Thyroid gland (tissue), 4 donors: ENCODE results near the gene SPOCK1. TPM values are rescaled to one million over a fixed set of nuclear protein-coding genes. Genes with fewer than 3 reads are reported as not detected.
"Not testable (repeated sequence)": the region's sequence is repeated elsewhere in the genome, so short reads cannot be mapped to it uniquely, and the experiment has no call there.

Experiments
- DNase-seq, 2 donors: peaks; one replicate each; pipeline ENCODE4 v3.0.0-alpha.2; 2019
- H3K27ac ChIP-seq, 3 donors: fragments of 200-600 bp; sonication (generic); 1 replicate in 2 of 3; 2 replicates in 1 of 3; pipeline ENCODE4 v1.5.1; 2016 to 2019; ENCODE audit warnings: mild to moderate bottlenecking in 1 of 3, moderate library complexity in 1 of 3
- H3K27me3 ChIP-seq: fragments of 200-600 bp; sonication (generic); one replicate; pipeline ENCODE4 v1.5.1; 2019
- H3K36me3 ChIP-seq, 2 donors: fragments of 200-600 bp; sonication (generic); one replicate each; pipeline ENCODE4 v1.5.1; 2016 to 2019
- H3K4me1 ChIP-seq, 2 donors: fragments of 200-600 bp; sonication (generic); one replicate each; pipeline ENCODE4 v1.5.1; 2017 to 2019
- H3K4me3 ChIP-seq, 3 donors: fragments of 200-600 bp; sonication (generic); replicated peaks in 1 of 3; 1 replicate in 2 of 3; 2 replicates in 1 of 3; pipeline ENCODE4 v1.5.1; 2016; ENCODE audit warnings: mild to moderate bottlenecking in 1 of 3
- H3K9me3 ChIP-seq: fragments of 200-600 bp; sonication (generic); one replicate; pipeline ENCODE4 v1.5.1; 2017
- POLR2A ChIP-seq, 2 donors: fragments of 450-650 bp; IDR thresholded peaks; one replicate each; pipeline ENCODE4 v1.6.1; 2017; ENCODE audit warnings: antibody characterized with exemption in 2 of 2, mild to moderate bottlenecking in 2 of 2, moderate library complexity in 1 of 2
- WGBS, 2 donors: methylation state at CpG; one replicate each; pipeline ENCODE4 v1.1.5; 2017; 5-methylcytosine and 5-hydroxymethylcytosine counted together
- intact Hi-C: fragments of 100-400 bp; cut with DNase I; formaldehyde crosslinking; loops from one replicate; pipeline ENCODE4 v1.15.1; 2023
- total RNA-seq, 4 donors: library from RNA; depleted of rRNA; stranded (reverse); fragments of >200 nt; gene quantifications; one replicate each; pipeline ENCODE4 v1.2.3, GENCODE V29; 2016
- TF ChIP-seq, protein P1 (sequence below), 6 experiments: fragments of 200-600 bp in 3 of 6; fragments of 450-650 bp in 3 of 6; sonication (generic) in 3 of 6; IDR thresholded peaks; one replicate each; pipeline ENCODE4 v1.5.1; 2016 to 2019; ENCODE audit warnings: antibody characterized with exemption in 6 of 6, mild to moderate bottlenecking in 2 of 6, inconsistent platforms in 1 of 6, moderate library complexity in 1 of 6

The SPOCK1 gene
- 10 to 100 TPM; 15.8 to 34.1 (median 27.5) TPM for total RNA-seq

- no peaks in the 10 kb centered on the region for H3K27me3 ChIP-seq
- intact Hi-C loops = loop anchor here (5.0 kb wide), 1 partner anchor 177 kb away; no protein-coding TSS in a partner anchor
These were observed at the start of gene SPOCK1 for GRCh38 chr5:137498736-137499505. SPOCK1 (minus strand) TSS chr5:137499326.

GRCh38 chr5:137545956-137546355 lies 46.8 kb upstream of the SPOCK1 start:
- H3K4me1 ChIP-seq = no peaks in the 10 kb centered on the region
- H3K27me3 ChIP-seq = no peaks in the 10 kb centered on the region
- H3K9me3 ChIP-seq = no peaks in the 10 kb centered on the region
- intact Hi-C loops = no loop called here
- H3K36me3 ChIP-seq = no peaks in the 10 kb centered on the region
- no peak overlapping the region for H3K4me3 ChIP-seq
- H3K27ac ChIP-seq = no peak overlapping the region
- DNase-seq = no peak
- WGBS, 2 donors = 86 to 93% methylated on average over 4 of the region's 4 CpGs
- no peak for TF ChIP-seq POLR2A (IDR thresholded peaks at IDR 0.05)
- TF ChIP-seq, protein P1, sequence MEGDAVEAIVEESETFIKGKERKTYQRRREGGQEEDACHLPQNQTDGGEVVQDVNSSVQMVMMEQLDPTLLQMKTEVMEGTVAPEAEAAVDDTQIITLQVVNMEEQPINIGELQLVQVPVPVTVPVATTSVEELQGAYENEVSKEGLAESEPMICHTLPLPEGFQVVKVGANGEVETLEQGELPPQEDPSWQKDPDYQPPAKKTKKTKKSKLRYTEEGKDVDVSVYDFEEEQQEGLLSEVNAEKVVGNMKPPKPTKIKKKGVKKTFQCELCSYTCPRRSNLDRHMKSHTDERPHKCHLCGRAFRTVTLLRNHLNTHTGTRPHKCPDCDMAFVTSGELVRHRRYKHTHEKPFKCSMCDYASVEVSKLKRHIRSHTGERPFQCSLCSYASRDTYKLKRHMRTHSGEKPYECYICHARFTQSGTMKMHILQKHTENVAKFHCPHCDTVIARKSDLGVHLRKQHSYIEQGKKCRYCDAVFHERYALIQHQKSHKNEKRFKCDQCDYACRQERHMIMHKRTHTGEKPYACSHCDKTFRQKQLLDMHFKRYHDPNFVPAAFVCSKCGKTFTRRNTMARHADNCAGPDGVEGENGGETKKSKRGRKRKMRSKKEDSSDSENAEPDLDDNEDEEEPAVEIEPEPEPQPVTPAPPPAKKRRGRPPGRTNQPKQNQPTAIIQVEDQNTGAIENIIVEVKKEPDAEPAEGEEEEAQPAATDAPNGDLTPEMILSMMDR (IDR thresholded peaks at IDR 0.05) = no peak

More at GRCh38 chr5:137498736-137499505, at the start of gene SPOCK1:
- DNase-seq = peak; percentile 73 to 75
- Histone ChIP-seq H3K9me3 (no peaks in the 10 kb centered on the region), H3K4me1 (peaks cover 0 to 5% of the 10 kb centered on the region in 2 donors), H3K27ac (no peak within 1 kb of the TSS), H3K4me3 (peak within 1 kb of the TSS in 1 of 3 donors; percentile 19), H3K36me3 (no peaks in the 10 kb centered on the region)
- WGBS, 2 donors = 1% methylated on average over 27 to 34 of the region's 78 CpGs
- peak in 1 of 2 donors; percentile 10 for TF ChIP-seq POLR2A (IDR thresholded peaks at IDR 0.05)
- TF ChIP-seq, protein P1 (IDR thresholded peaks at IDR 0.05) = peak; percentile 15 to 93 (median 87)

DNA sequence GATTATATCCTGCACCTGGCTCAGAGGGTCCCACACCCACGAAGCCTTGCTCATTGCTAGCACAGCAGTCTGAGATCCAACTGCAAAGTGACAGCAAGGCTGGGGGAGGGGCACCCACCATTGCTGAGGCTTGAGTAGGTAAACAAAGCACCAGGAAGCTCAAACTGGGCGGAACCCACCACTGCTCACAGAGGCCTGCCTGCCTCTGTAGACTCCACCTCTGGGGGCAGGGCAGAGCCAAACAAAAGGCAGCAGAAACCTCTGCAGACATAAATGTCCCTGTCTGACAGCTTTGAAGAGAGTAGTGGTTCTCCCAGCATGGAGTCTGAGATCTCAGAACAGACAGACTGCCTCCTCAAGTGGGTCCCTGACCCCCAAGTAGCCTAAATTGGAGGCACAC lies 36.3 kb upstream of the SPOCK1 start:
- intact Hi-C loops, DNase-seq, H3K4me1 ChIP-seq, H3K4me3 ChIP-seq, H3K27ac ChIP-seq, H3K9me3 ChIP-seq, H3K36me3 ChIP-seq, H3K27me3 ChIP-seq: not testable (repeated sequence)
- WGBS, 2 donors = 83% methylated on average over 1 of the region's 2 CpGs; no CpG with 5 or more reads in 1 of the 2 donors

- H3K27me3 ChIP-seq = no peaks in the 10 kb centered on the region
- no peak for DNase-seq
- no peaks in the 10 kb centered on the region for H3K9me3 ChIP-seq
- no peak overlapping the region for H3K27ac ChIP-seq
- WGBS, 2 donors = 83 to 90% methylated on average over 5 of the region's 5 CpGs
- intact Hi-C loops = no loop called here
- no peaks in the 10 kb centered on the region for H3K4me1 ChIP-seq
- H3K4me3 ChIP-seq = no peak overlapping the region
- no peak for TF ChIP-seq POLR2A (IDR thresholded peaks at IDR 0.05)
- TF ChIP-seq, protein P1 (IDR thresholded peaks at IDR 0.05) = no peak
- no peaks in the 10 kb centered on the region for H3K36me3 ChIP-seq
These were observed 34.8 kb upstream of the SPOCK1 start for GRCh38 chr5:137533963-137534362.

DNA sequence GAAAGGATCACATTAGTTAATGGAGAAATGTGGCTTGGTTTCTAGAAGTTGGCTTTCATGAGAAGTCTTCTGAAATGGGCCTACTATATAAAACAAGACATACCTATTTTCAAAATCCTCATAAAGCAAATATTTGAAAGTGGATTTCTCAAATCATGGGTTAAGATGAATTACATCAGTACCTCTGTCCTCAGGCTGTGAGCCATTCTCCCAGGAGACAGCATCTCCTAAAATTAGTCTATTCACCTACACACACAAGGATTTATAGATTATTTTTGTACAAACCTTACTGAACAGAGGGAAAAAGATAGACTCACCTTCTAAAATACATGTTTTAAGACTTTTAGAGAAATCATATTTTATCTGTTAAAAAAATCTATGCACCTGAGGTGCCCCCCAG lies 32.1 kb upstream of the SPOCK1 start:
- TF ChIP-seq, protein P1 (IDR thresholded peaks at IDR 0.05) = no peak
- TF ChIP-seq POLR2A (IDR thresholded peaks at IDR 0.05) = no peak
- no peaks in the 10 kb centered on the region for H3K27me3 ChIP-seq

More for the DNA sequence above, 32.1 kb upstream of the SPOCK1 start:
- Histone ChIP-seq H3K4me1 (no peaks in the 10 kb centered on the region), H3K36me3 (no peaks in the 10 kb centered on the region), H3K27ac (no peak overlapping the region), H3K4me3 (no peak overlapping the region), H3K9me3 (no peaks in the 10 kb centered on the region)
- DNase-seq = no peak
- intact Hi-C loops = no loop called here
